OCI-LY7 (cell line): Measurements from ENCODE around the gene RBM33. TPM values are rescaled to one million over a fixed set of nuclear protein-coding genes. Genes with fewer than 3 reads are reported as not detected.

Experiments used
- BruUV-seq: library from RNA; stranded (reverse); fragments of 400-500 nt; replicated peaks from 2 replicates; lab custom pipeline; 2021; lab: Mats Ljungman, UMichigan
- CTCF ChIA-PET: fragments of 300-600 bp; sonication (Branson Sonifier 250); formaldehyde crosslinking; loops from one replicate; lab custom pipeline; 2022; ENCODE audit warnings: antibody characterized with exemption; ENCODE audit not compliant: unreplicated experiment; lab: Charles Lee
- POLR2A ChIA-PET: fragments of 300-600 bp; sonication (Branson Sonifier 250); formaldehyde crosslinking; loops from one replicate; lab custom pipeline; 2022; ENCODE audit warnings: antibody characterized with exemption; lab: Charles Lee
- DNase-seq: peaks from one replicate; pipeline ENCODE4 v3.0.0-alpha.2; 2015; ENCODE audit warnings: low spot score
- H2AFZ ChIP-seq: fragments of 200-600 bp; sonication (generic), shearing (Covaris generic); 2 replicates; pipeline ENCODE4 v1.6.1; 2014; ENCODE audit warnings: mild to moderate bottlenecking, antibody characterized with exemption, low read length, moderate library complexity
- H3K27ac ChIP-seq: fragments of 200-600 bp; sonication (generic); 2 replicates; pipeline ENCODE4 v1.5.1; 2014; ENCODE audit warnings: mixed run types, low read depth, mild to moderate bottlenecking, moderate library complexity, low read length, inconsistent platforms; ENCODE audit not compliant: poor library complexity, severe bottlenecking
- H3K36me3 ChIP-seq: fragments of 200-600 bp; sonication (generic); 2 replicates; pipeline ENCODE4 v1.6.1; 2014; ENCODE audit warnings: mild to moderate bottlenecking, antibody characterized with exemption, low read length, moderate library complexity, mixed read lengths; ENCODE audit not compliant: insufficient read depth
- H3K4me1 ChIP-seq: fragments of 200-600 bp; sonication (generic); 2 replicates; pipeline ENCODE4 v1.5.1; 2014; ENCODE audit warnings: mild to moderate bottlenecking, low read length; ENCODE audit not compliant: insufficient read depth, poor library complexity, severe bottlenecking
- H3K4me2 ChIP-seq: fragments of 200-600 bp; sonication (generic); 2 replicates; pipeline ENCODE4 v1.6.1; 2014; ENCODE audit warnings: mild to moderate bottlenecking, low read length
- H3K4me3 ChIP-seq: fragments of 200-600 bp; sonication (generic); 2 replicates; pipeline ENCODE4 v1.5.1; 2014; ENCODE audit warnings: mild to moderate bottlenecking, low read depth, low read length; ENCODE audit not compliant: poor library complexity, severe bottlenecking
- H3K79me2 ChIP-seq: fragments of 200-600 bp; sonication (generic); 2 replicates; pipeline ENCODE4 v1.6.1; 2016; ENCODE audit warnings: low read depth, mild to moderate bottlenecking, low read length, moderate library complexity, mixed read lengths; ENCODE audit not compliant: insufficient read depth
- H3K9me2 ChIP-seq: fragments of 200-600 bp; sonication (generic); 2 replicates; pipeline ENCODE4 v1.6.1; 2016; ENCODE audit warnings: mild to moderate bottlenecking, low read length, mixed read lengths; ENCODE audit not compliant: insufficient read depth
- H3K9me3 ChIP-seq: fragments of 200-600 bp; sonication (generic); 2 replicates; pipeline ENCODE4 v1.6.1; 2014; ENCODE audit warnings: mild to moderate bottlenecking, mixed run types, low read length, mixed read lengths
- H4K20me1 ChIP-seq: fragments of 200-600 bp; sonication (generic); 2 replicates; pipeline ENCODE4 v1.6.1; 2014; ENCODE audit warnings: mild to moderate bottlenecking, antibody characterized with exemption, low read length, moderate library complexity, mixed read lengths; ENCODE audit not compliant: insufficient read depth
- EZH2phosphoT487 ChIP-seq: fragments of 200-600 bp; sonication (generic); IDR thresholded peaks from 2 replicates; pipeline ENCODE4 v1.6.1; 2018; ENCODE audit warnings: low read depth, borderline replicate concordance, mild to moderate bottlenecking, mixed run types, antibody characterized with exemption, low read length, moderate library complexity, mixed read lengths
- intact Hi-C: fragments of 100-400 bp; cut with micrococcal nuclease; formaldehyde crosslinking; loops from one replicate; pipeline ENCODE4 v1.10.0; 2022; ENCODE audit not compliant: unreplicated experiment
- total RNA-seq, 2 experiments: library from RNA; depleted of rRNA in 1 of 2; stranded (reverse); fragments of >200 nt in 1 of 2; shearing (Covaris generic) in 1 of 2; gene quantifications; 2 replicates each; pipeline ENCODE4 v1.2.3, GENCODE V29; 2014 to 2022
- TF ChIP-seq, protein P1 (sequence below): fragments of 200-600 bp; sonication (generic); conservative IDR thresholded peaks from 2 replicates; pipeline ENCODE4 v1.5.1; 2014; ENCODE audit warnings: mild to moderate bottlenecking, antibody characterized with exemption, low read length, moderate library complexity, mixed read lengths

Gene RBM33
- total RNA-seq, 2 experiments from 2014 or later, result 67.6 to 127 TPM

DNA sequence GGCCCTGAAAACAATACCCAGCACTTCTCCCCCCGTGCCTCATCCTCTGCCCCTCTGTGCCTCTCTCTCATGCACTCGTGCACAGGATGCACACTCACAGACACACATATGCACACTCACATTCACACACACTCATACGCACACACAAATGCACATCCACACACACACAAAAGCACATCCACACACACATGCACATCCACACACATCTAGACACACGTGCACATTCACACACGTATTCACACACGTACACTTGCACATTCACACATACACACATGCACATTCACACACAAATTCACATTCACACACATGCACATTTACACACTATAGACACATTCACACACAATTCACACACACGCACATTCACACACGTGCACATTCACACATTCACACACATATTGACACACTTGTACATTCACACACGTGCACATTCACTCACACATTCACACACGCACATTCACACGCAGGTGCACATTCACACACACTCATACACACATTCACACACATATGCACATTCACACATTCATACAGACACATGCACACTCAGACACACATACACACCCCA, 148.6 kb downstream of the RBM33 start:
- DNase-seq, result no peak
- POLR2A ChIA-PET, result no interaction called here
- H3K36me3 ChIP-seq, result no peaks in the 10 kb centered on the region
- no peaks in the 10 kb centered on the region for H3K9me2 ChIP-seq
- H3K9me3 ChIP-seq, result no peaks in the 10 kb centered on the region
- TF ChIP-seq EZH2phosphoT487, result no peak
- TF ChIP-seq, protein P1, sequence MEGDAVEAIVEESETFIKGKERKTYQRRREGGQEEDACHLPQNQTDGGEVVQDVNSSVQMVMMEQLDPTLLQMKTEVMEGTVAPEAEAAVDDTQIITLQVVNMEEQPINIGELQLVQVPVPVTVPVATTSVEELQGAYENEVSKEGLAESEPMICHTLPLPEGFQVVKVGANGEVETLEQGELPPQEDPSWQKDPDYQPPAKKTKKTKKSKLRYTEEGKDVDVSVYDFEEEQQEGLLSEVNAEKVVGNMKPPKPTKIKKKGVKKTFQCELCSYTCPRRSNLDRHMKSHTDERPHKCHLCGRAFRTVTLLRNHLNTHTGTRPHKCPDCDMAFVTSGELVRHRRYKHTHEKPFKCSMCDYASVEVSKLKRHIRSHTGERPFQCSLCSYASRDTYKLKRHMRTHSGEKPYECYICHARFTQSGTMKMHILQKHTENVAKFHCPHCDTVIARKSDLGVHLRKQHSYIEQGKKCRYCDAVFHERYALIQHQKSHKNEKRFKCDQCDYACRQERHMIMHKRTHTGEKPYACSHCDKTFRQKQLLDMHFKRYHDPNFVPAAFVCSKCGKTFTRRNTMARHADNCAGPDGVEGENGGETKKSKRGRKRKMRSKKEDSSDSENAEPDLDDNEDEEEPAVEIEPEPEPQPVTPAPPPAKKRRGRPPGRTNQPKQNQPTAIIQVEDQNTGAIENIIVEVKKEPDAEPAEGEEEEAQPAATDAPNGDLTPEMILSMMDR, result no peak
- no peak overlapping the region for H2AFZ ChIP-seq
- no peaks in the 10 kb centered on the region for H3K4me1 ChIP-seq
- no TSS peak for BruUV-seq
- CTCF ChIA-PET, result no interaction called here
- no peak overlapping the region for H3K4me2 ChIP-seq
- no peak overlapping the region for H3K27ac ChIP-seq
- no peak overlapping the region for H3K4me3 ChIP-seq
- no peaks in the 10 kb centered on the region for H4K20me1 ChIP-seq
- H3K79me2 ChIP-seq, result no peaks in the 10 kb centered on the region
- intact Hi-C loops, result loop anchor here (10.0 kb wide), 1 partner anchor 1032 kb away; no protein-coding TSS in a partner anchor

DNA sequence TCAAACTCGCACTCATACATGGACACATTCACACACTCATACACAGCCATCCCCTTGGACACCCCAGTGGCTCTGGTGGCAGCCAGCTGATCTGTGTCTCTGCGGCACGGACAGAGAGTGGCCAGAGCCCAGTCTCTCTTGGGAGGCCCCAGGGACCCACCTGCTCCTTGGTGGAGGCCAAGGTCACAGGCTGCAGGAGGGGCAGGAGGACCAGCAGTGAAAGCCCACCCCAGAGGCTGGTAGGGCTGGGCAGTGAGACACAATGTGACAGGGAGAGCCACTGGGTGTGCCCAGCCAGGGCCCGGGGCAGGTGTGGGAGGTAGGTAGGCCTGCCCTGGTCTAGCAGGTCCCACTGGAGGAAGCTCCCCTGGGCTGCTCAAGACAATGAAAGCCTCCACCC, 149.3 kb downstream of the RBM33 start:
- Histone ChIP-seq H4K20me1 (no peaks in the 10 kb centered on the region), H2AFZ (no peak overlapping the region), H3K4me3 (no peak overlapping the region), H3K79me2 (no peaks in the 10 kb centered on the region), H3K4me2 (no peak overlapping the region), H3K27ac (no peak overlapping the region), H3K9me3 (no peaks in the 10 kb centered on the region), H3K4me1 (no peaks in the 10 kb centered on the region), H3K36me3 (no peaks in the 10 kb centered on the region), H3K9me2 (no peaks in the 10 kb centered on the region)
- intact Hi-C loops, result loop anchor here (10.0 kb wide), 1 partner anchor 1031 kb away; no protein-coding TSS in a partner anchor
- BruUV-seq, result no TSS peak
- POLR2A ChIA-PET, result interaction anchor here (0.7 kb wide), 1 partner anchor 170 kb away, joined by 3 read pairs; no protein-coding TSS in a partner anchor
- CTCF ChIA-PET, result no interaction called here
- TF ChIP-seq, protein P1, result no peak
- TF ChIP-seq EZH2phosphoT487, result no peak
- DNase-seq, result no peak

DNA sequence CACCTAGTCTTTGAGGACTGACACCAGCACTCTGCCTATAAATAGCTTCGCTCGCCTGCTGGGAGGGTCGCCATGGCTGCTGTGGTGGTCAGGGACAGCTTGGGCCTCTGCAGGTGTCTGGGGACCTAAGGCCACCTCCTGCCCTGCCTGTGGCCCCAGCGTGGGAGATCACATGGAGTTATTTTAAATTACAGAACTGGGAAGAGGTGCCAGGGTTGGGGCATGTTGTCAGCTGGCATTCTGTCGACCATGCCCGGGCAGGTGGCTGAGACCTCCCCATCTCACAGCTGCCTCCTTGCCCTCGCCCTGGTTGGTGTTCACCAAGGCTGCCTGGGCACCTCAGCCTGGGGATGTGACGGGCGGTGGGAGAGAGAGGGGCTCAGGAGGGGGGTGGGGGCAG, 149.7 kb downstream of the RBM33 start:
- H4K20me1 ChIP-seq, result no peaks in the 10 kb centered on the region
- H3K79me2 ChIP-seq, result no peaks in the 10 kb centered on the region
- POLR2A ChIA-PET, result interaction anchor here (0.7 kb wide), 1 partner anchor 171 kb away, joined by 3 read pairs; no protein-coding TSS in a partner anchor
- TF ChIP-seq, protein P1, result no peak
- no peak for TF ChIP-seq EZH2phosphoT487
- CTCF ChIA-PET, result no interaction called here
- no peak overlapping the region for H3K4me3 ChIP-seq
- intact Hi-C loops, result loop anchor here (10.0 kb wide), 1 partner anchor 1031 kb away; no protein-coding TSS in a partner anchor
- H3K36me3 ChIP-seq, result no peaks in the 10 kb centered on the region
- H2AFZ ChIP-seq, result no peak overlapping the region
- DNase-seq, result no peak
- H3K4me2 ChIP-seq, result no peak overlapping the region
- H3K9me3 ChIP-seq, result no peaks in the 10 kb centered on the region
- no peak overlapping the region for H3K27ac ChIP-seq
- no peaks in the 10 kb centered on the region for H3K4me1 ChIP-seq
- H3K9me2 ChIP-seq, result no peaks in the 10 kb centered on the region
- BruUV-seq, result no TSS peak
